Measurements from ENCODE around the gene ANKRD40.
"Not testable (repeated sequence)": the region's sequence is repeated elsewhere in the genome, so short reads cannot be mapped to it uniquely, and the experiment has no call there.

Gene ANKRD40

GRCh38 chr17:50707289-50708049 lies at the start of gene ANKRD40:
ANKRD40 (minus strand) TSS chr17:50707914; CDS start chr17:50707654, 260 bp downstream.
- in situ Hi-C loops (cut with MboI; ENCODE audit: low sequenced_read_pairs): no loop called here

GRCh38 chr17:50754521-50754920 lies 46.8 kb upstream of the ANKRD40 start:
- in situ Hi-C loops (cut with MboI; ENCODE audit: low sequenced_read_pairs): no loop called here

- in situ Hi-C loops (cut with MboI; ENCODE audit: low sequenced_read_pairs): no loop called here
These were observed 41.5 kb upstream of the ANKRD40 start for GRCh38 chr17:50749245-50749644.

- in situ Hi-C loops (cut with MboI; ENCODE audit: low sequenced_read_pairs): no loop called here
These were observed 37.9 kb upstream of the ANKRD40 start for GRCh38 chr17:50745631-50746030.

- in situ Hi-C loops (cut with MboI; ENCODE audit: low sequenced_read_pairs): no loop called here
These were observed 31.4 kb upstream of the ANKRD40 start for GRCh38 chr17:50739098-50739497.

GRCh38 chr17:50737118-50737698 lies 29.5 kb upstream of the ANKRD40 start:
- in situ Hi-C loops (cut with MboI; ENCODE audit: low sequenced_read_pairs): no loop called here

- in situ Hi-C loops (cut with MboI; ENCODE audit: low sequenced_read_pairs): no loop called here
These were observed 27.6 kb upstream of the ANKRD40 start for GRCh38 chr17:50735287-50735686.

GRCh38 chr17:50731575-50732460 lies 24.1 kb upstream of the ANKRD40 start:
- in situ Hi-C loops (cut with MboI; ENCODE audit: low sequenced_read_pairs): no loop called here

GRCh38 chr17:50728881-50729765 lies 21.4 kb upstream of the ANKRD40 start:
- in situ Hi-C loops (cut with MboI; ENCODE audit: low sequenced_read_pairs): no loop called here

- in situ Hi-C loops (cut with MboI; ENCODE audit: low sequenced_read_pairs): no loop called here
These were observed 20.4 kb upstream of the ANKRD40 start for GRCh38 chr17:50728112-50728429.

GRCh38 chr17:50725769-50726655 lies 18.3 kb upstream of the ANKRD40 start:
- in situ Hi-C loops (cut with MboI; ENCODE audit: low sequenced_read_pairs): no loop called here

GRCh38 chr17:50724622-50725021 lies 16.9 kb upstream of the ANKRD40 start:
- in situ Hi-C loops (cut with MboI; ENCODE audit: low sequenced_read_pairs): not testable (repeated sequence)

GRCh38 chr17:50722746-50723145 lies 15.0 kb upstream of the ANKRD40 start:
- in situ Hi-C loops (cut with MboI; ENCODE audit: low sequenced_read_pairs): no loop called here

- in situ Hi-C loops (cut with MboI; ENCODE audit: low sequenced_read_pairs): no loop called here
These were observed 13.7 kb upstream of the ANKRD40 start for GRCh38 chr17:50721194-50722010.

GRCh38 chr17:50719924-50720794 lies 12.4 kb upstream of the ANKRD40 start:
- in situ Hi-C loops (cut with MboI; ENCODE audit: low sequenced_read_pairs): no loop called here

GRCh38 chr17:50719144-50719923 lies 11.6 kb upstream of the ANKRD40 start, which contains the start of gene LUC7L3:
LUC7L3 (plus strand) TSS chr17:50719603; CDS start chr17:50719733, 130 bp downstream.
- in situ Hi-C loops (cut with MboI; ENCODE audit: low sequenced_read_pairs): no loop called here

GRCh38 chr17:50715471-50715870 lies 7.8 kb upstream of the ANKRD40 start:
- in situ Hi-C loops (cut with MboI; ENCODE audit: low sequenced_read_pairs): no loop called here

Measured in HL-60/S4 treated with retinoic acid at 250 ng/mL for 4 days and 3 days (cell line).